Stimulated activated CD4-positive, alpha-beta T cell treated with anti-CD3 and anti-CD28 coated beads, Interleukin-1b, Interleukin-23, amount 100 ng/mL, for 4 hours (primary cell): ENCODE results near the gene ELK4.

ENCODE experiments used
- DNase-seq, 2 donors: peaks; one replicate each; pipeline ENCODE4 v3.0.0-alpha.2; 2020; ENCODE audit warnings: low read depth in 2 of 2

Gene ELK4

GRCh38 chr1:205595861-205596260, 36.0 kb downstream of the ELK4 start:
- no peak for DNase-seq

DNA sequence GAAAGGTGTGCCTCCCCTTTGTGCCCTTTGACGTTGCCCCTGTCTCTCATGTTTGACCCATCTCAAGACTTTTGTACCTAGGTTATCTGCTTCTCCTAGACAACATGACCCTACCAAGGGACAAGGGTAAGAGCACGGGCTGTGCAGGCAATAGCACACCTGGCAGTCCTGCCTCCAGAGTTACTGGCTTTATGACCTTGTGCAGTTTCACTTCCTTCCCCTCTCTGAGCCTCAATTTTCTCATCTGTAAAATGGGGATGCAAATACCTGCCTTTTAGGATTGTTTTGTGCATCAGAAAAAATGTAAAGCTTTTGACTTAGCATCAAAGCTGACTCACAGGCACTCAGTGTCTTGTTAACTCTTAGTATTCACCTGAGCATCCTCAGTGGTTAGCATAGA, 36.4 kb downstream of the ELK4 start:
- DNase-seq: no peak

DNA sequence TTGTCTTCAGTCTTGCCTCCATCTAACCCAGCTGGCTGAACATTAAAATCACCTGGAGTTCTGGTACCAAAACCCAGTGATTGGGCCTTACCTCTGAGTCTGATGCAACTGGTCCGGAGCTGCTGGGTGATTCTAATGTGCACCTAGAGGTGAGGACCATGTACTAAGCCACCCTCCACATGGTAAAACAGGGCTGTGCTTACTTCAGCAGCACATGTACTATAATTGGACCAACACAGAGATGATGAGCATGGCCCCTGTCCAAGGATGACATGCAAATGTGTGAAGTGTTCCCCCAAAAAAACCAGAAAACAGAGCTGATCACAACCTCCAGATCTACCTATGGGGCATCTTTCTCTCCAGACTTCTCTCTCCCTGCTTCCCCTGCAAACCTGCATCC, 37.0 kb downstream of the ELK4 start:
- no peak for DNase-seq

DNA sequence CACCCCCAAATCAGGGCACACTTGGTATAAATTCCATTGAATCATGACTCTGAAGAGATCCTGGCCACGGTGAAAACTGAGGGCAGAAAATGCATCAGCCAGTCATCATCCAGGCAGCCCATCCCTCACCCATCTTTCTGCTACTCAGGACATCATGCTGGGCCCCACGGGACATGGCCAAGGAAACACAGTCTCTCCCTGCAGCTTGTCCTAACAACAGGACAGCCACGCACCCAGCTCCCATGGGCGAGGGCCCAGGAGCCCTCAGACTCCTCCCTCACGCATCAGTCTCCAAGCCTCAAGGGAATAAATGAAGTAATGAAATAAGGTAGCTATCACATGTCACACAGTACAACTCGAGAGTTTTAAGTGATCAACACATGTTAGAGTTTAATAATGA, 37.8 kb downstream of the ELK4 start:
- DNase-seq: no peak

DNA sequence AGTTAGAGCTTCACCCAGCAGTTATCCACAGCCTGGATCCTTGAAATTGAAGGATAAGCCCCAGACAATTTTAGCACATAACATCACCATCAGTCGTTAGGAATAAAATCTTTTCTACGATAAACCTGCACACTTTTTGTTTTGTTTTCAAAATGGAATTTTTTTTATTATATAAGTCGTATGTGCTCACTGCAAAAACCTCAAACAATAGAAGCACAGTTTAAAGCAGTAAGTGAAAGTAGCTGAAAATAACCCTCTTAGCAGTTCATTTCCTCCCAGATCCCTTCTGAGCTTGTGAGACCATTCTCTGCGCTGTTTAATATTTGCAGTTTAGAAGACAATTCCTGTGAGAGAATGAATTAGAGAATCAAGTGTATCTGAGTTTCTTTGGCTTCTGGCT, 38.3 kb downstream of the ELK4 start:
- DNase-seq: no peak

DNA sequence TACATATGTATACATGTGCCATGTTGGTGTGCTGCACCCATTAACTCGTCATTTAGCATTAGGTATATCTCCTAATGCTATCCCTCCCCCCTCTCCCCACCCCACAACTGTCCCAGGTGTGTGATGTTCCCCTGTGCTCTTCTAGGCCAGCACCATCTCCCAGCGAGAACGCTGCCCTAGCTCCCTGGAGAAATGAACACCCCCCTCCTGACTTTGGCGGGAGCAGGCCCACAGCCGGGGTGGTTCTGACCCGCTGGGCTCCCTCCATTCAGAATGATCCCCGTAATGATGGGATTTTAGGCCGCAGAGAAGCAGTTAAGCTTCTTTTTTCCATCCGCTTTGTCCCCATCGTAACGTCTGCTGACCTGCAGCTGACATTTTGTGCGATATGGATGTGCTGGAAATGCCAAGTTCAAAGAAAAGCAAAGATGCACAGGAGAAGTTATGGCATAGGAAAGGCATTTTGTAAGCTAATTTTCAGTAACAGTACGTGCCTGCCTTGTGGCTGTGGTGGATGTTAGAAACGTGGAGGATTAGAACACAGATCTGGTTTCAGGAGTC, 39.3 kb downstream of the ELK4 start:
- no peak for DNase-seq

GRCh38 chr1:205591522-205592351, 40.1 kb downstream of the ELK4 start:
- DNase-seq: peak; percentile 87 to 89

DNA sequence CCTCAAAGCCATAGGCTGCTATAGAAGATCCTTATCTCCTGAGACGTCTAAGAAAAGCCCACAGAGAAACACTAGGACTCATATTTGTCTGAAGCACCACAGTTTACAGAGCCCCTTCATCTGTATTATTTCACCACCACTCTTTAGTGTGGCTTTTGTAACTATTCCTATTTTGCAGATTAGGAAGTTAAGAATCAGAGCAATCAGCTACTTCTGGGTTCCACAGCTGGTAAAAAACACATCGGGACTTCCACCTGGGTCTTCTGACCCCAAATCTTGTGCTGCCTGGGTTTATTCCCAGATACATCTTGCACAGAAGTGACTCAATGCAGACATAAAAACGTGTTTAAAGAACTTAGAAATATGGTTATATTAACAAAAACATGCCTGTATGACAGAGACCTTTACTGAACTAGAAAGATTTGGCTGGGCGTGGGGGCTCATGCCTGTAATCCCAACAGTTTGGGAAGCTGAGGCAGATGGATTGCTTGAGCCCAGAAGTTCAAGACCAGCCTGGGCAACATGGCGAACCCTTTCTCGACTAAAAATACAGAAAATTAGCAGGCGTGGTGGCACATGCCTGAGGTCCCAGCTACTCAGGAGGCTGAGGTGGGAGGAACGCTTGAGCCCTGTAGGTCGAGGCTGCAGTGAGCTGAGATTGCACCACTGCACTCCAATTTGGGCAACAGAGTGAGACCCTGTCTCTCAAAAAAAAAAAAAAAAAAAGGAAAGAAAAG, 40.9 kb downstream of the ELK4 start:
- no peak for DNase-seq

DNA sequence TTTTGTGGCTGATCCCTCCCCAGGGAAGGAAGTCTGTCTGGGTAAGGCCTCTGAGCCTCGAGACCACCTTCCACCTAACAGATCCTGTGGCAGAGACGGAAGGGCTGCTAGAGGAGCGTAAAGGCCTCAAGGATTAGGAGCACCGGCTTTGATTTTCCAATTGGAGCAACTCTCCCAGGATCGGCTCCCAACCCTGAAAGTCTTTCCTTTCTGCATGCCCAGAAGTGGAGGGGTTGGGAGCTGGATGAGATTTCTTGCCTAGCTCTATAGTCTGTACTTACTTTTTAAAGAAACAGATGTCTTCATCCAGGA, 41.4 kb downstream of the ELK4 start:
- DNase-seq: no peak

DNA sequence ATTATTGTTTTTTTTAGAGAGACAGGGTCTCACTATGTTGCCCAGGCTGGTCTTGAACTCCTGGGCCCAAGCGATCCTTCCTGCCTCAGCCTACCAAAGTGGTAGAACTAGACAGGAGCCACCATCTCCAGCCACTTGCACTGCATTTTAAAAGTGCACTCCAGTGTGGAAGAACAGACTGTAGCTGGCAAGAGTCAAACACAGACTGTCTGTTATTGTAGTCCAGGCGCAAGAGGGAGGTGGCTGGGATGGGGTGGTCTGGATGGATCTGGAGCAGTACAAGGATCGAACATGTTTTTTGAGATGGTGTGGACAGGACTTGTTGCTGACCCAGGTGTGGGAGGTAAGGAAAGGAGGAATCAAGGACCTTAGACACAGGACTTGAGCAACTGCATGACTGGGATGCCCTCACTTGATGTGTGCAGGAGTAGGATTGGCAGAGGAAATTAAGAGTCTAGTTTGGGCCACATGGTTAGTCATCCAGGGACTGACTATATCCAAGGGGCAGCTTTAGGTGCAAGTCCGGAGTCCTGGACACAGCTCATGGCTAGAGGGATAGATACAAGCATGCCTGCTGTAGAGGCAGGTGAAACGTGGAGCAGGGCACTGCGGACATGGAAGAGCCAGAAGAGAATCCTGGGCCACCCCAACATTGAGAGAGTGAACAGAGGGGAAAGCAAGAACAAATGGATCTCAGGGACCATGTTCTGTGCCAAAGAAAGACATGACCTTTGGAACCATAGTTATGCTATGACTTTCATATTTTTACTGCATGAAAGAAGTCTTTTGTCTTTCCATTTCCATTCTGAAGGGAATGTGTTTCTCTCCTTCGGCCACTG, 42.0 kb downstream of the ELK4 start:
- DNase-seq: no peak

GRCh38 chr1:205589046-205589445, 42.8 kb downstream of the ELK4 start:
- no peak for DNase-seq

DNA sequence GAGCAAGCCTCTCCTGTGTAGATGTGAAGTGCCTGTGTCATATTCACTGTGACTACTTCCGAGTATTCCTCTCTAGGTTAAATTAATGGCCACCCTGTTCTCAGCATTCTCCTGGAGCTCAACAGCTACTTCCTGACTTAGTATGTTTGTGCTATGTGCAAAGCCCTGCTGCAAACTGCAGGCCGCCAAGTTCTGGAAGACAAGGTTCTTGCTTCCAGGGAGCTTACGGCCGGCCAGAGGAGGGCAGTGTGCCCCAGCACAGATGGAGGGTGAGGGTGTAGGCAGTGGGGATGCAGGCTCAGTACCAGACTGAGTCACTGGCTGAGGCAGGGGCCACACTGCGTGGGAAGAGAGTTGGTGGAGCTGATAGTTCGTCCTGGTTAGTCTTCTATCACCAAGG, 43.2 kb downstream of the ELK4 start:
- no peak for DNase-seq

- DNase-seq: no peak
These were observed 44.2 kb downstream of the ELK4 start for GRCh38 chr1:205587581-205587980.

DNA sequence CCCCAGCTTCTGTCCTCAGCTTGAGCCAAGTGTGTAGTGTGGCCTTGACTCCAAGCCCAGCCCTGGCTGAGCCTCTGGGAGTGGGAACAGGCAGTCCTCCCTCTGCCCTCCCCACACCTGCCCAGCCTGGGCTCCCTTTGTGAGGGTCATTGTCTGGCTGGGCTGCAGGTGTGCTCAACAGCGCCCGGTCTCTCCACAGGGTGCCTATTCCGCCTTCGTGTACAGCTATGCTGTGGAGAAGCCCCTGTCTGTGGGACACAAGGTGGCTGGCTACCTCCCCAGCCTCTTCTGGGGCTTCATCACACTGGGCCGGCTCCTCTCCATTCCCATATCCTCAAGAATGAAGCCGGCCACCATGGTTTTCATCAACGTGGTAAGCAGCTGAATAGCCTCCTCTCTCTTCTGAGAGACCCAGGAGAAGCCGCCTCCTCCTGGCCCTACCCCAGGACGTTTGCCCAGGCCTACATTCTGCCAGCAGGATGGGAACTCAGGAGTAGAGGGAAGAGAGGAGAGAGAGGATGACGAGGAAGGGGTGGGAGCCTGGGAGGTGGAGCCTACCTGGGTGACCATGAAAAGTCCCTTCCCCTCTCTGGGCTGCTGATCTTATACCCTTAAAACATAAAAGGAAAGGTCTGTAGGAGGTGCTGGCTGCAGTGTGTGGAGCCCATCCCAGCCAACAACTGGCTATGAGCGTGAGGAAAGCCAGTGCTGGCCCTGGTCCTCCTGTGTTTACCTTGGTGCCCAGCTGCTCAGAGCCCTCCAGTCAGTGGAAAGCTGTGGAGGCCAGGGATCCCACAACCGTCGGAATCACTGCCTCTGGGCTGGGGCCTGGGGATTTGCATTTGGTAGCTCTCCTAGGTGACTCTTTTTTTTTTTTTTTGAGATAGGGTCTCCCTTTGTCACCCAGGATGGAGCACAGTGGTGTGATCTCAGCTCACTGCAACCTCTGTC, 45.7 kb downstream of the ELK4 start:
- DNase-seq: no peak

- no peak for DNase-seq
These were observed 46.5 kb downstream of the ELK4 start for GRCh38 chr1:205585169-205585834.

DNA sequence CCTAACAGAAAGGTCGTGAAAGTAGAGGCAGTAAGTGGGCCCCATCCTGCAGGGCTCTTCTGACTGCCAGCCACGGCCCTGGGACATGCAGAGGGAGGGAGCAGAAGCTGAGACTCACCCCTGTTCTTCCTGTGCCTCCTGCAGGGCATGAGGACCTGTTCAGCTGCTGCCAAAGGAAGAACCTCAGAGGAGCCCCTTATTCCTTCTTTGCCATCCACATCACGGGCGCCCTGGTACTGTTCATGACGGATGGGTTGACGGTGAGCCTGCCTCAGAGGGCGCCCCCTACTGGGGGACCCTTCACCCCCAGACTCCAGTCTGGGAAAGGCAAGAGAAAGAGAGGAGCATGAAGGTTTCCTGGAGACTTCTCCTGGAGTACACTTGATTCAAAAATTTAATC, 47.1 kb downstream of the ELK4 start:
- no peak for DNase-seq

- DNase-seq: no peak
These were observed 48.2 kb downstream of the ELK4 start for GRCh38 chr1:205583461-205584130.

DNA sequence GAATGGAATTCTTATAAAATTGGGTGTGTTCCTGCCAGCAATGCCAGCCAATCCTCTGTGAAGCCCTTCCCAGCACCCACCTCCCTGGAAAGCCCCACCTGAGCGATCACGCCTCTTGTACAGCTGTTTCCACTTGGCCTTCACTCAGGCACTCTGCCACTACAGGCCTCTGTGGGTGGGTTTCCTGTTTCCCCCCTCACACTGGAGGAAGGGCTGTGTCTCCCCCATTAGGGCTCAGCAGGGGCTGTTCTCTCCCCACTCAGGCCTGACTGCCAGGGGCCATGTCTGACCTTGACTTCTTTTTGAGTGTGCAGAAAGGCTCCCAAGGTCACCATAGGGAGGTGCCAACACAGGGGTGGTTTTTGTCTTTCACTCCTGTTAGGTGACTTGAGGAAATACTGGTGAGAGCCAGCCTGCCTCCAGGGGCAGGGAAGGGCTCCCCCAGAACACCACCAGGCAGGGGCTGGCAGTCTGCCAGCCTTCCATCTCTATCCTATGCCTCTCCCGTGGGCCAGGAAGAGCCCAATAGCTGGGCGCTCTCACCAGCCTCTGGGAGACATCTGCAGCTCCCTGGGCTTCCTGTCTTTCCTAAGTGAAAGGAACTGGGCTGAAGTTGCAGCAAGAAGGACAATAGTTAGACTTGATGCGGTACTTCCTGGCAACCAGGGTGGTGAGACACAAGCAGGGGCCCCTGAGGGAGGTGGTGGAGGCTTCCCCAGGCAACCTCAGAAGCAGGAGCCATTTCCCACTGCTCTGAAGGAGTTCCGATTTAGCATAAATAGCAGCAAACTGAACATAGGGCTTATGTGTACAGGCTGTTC, 49.1 kb downstream of the ELK4 start:
- no peak for DNase-seq

GRCh38 chr1:205582046-205582445, 49.8 kb downstream of the ELK4 start:
- no peak for DNase-seq
